Right lobe of liver (tissue), 6 donors: ENCODE measurements around the gene C3orf20. TPM values are rescaled to one million over a fixed set of nuclear protein-coding genes. Genes with fewer than 3 reads are reported as not detected.
"Not testable (repeated sequence)": the region's sequence is repeated elsewhere in the genome, so short reads cannot be mapped to it uniquely, and the experiment has no call there.

Experiments used
- ATAC-seq, 4 donors: fragments of 200-7000 bp; cut with Tn5 transposase; one replicate each; pipeline ENCODE4 v1.9.1; 2020; ENCODE audit warnings: mild to moderate bottlenecking in 4 of 4, moderate library complexity in 4 of 4
- DNase-seq, 3 donors: peaks; one replicate each; pipeline ENCODE4 v3.0.0-alpha.2; 2020
- H3K27ac ChIP-seq, 3 donors: fragments of 200-600 bp; one replicate each; pipeline ENCODE4 v1.8.0; 2022
- H3K27me3 ChIP-seq, 2 donors: fragments of 200-600 bp; one replicate each; pipeline ENCODE4 v1.8.0; 2022
- H3K36me3 ChIP-seq, 4 donors: fragments of 200-600 bp; sonication (generic) in 1 of 4; one replicate each; pipeline versions ENCODE4 v1.5.1 to v1.8.0; 2017 to 2022; ENCODE audit warnings: control low read depth in 1 of 4
- H3K4me1 ChIP-seq, 4 donors: fragments of 200-600 bp; sonication (generic) in 1 of 4; one replicate each; pipeline versions ENCODE4 v1.5.1 to v1.8.0; 2017 to 2022; ENCODE audit warnings: control low read depth in 1 of 4
- H3K4me3 ChIP-seq, 3 donors: fragments of 200-600 bp; one replicate each; pipeline ENCODE4 v1.8.0; 2022
- H3K9me3 ChIP-seq, 4 donors: fragments of 200-600 bp; sonication (generic) in 1 of 4; one replicate each; pipeline versions ENCODE4 v1.5.1 to v1.8.0; 2017 to 2022; ENCODE audit warnings: control low read depth in 1 of 4
- POLR2A ChIP-seq: fragments of 450-650 bp; IDR thresholded peaks from one replicate; pipeline ENCODE4 v1.6.1; 2017; ENCODE audit warnings: antibody characterized with exemption, mild to moderate bottlenecking
- WGBS: methylation state at CpG from one replicate; pipeline ENCODE4 v1.1.6; 2018; ENCODE audit warnings: low coverage, low lambda C conversion rate; ENCODE audit not compliant: insufficient coverage; ENCODE audit errors: missing lambda C conversion rate; 5-methylcytosine and 5-hydroxymethylcytosine counted together
- intact Hi-C, 2 donors: fragments of 100-400 bp; cut with DNase I; formaldehyde crosslinking; loops; one replicate each; pipeline versions ENCODE4 v1.11.2 to v1.14.1; 2022
- total RNA-seq, 6 experiments: library from RNA; depleted of rRNA in 2 of 6; stranded (reverse); fragments of >200 nt in 2 of 6; fragmentation: NEBNext Ultra II Directional in 3 of 6; extraction: Animal tissue kit (Norgen Biotek cat#: 25700) in 3 of 6; gene quantifications; one replicate each; pipeline versions ENCODE4 v1.1.0 to v1.2.4, GENCODE V29; 2016 to 2023
- TF ChIP-seq, protein P1 (sequence below), 4 donors: fragments of 200-600 bp in 3 of 4; fragments of 450-650 bp in 1 of 4; IDR thresholded peaks; one replicate each; pipeline versions ENCODE4 v1.5.1 to v1.8.0; 2016 to 2022; ENCODE audit warnings: antibody characterized with exemption in 4 of 4, mild to moderate bottlenecking in 2 of 4
- donor health status: DM: no; HTN: yes; CAD: no.
- donor health status: DM: no; HTN: no; CAD: no.
- donor health status: DM: no; HTN: no; CAD: no.
- donor health status: DM: no; HTN: yes; CAD: no.
- donor health status: DM: no; HTN: yes; CAD: no.

Gene C3orf20
- total RNA-seq, 6 experiments from 2014 or later = 0.09 to 0.11 TPM; not detected in 4

GRCh38 chr3:14744556-14744955, 69.6 kb downstream of the C3orf20 start:
- 48% methylated on average over 6 of the region's 6 CpGs for WGBS
- intact Hi-C loops = no loop called here
- no peaks in the 10 kb centered on the region for H3K36me3 ChIP-seq
- no peak overlapping the region for H3K27ac ChIP-seq
- no peaks in the 10 kb centered on the region for H3K4me1 ChIP-seq
- no peak for DNase-seq
- H3K27me3 ChIP-seq = no peaks in the 10 kb centered on the region
- ATAC-seq = no peak
- no peaks in the 10 kb centered on the region for H3K9me3 ChIP-seq
- TF ChIP-seq, protein P1, sequence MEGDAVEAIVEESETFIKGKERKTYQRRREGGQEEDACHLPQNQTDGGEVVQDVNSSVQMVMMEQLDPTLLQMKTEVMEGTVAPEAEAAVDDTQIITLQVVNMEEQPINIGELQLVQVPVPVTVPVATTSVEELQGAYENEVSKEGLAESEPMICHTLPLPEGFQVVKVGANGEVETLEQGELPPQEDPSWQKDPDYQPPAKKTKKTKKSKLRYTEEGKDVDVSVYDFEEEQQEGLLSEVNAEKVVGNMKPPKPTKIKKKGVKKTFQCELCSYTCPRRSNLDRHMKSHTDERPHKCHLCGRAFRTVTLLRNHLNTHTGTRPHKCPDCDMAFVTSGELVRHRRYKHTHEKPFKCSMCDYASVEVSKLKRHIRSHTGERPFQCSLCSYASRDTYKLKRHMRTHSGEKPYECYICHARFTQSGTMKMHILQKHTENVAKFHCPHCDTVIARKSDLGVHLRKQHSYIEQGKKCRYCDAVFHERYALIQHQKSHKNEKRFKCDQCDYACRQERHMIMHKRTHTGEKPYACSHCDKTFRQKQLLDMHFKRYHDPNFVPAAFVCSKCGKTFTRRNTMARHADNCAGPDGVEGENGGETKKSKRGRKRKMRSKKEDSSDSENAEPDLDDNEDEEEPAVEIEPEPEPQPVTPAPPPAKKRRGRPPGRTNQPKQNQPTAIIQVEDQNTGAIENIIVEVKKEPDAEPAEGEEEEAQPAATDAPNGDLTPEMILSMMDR (IDR thresholded peaks at IDR 0.05) = no peak
- no peak for TF ChIP-seq POLR2A
- no peak overlapping the region for H3K4me3 ChIP-seq

DNA sequence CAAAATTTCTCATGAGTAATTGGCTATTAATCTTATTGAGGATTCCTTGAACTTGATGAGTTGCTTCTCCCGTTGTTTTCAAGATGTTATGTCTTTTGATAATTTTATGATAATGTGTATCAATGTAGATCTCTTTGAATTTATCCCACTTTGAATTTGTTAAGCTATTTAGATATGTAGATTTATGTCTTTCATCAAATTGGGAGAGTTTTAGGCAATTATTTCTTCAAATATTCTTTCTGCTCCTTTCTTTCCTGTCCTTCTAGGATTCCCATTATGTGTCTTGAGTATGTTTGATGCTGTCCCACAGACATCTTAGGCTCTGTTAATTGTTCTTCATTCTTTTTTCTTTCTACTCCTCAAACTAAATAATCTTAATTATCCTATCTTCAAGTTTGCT, 75.7 kb downstream of the C3orf20 start:
- no peaks in the 10 kb centered on the region for H3K36me3 ChIP-seq
- TF ChIP-seq POLR2A = no peak
- TF ChIP-seq, protein P1 (IDR thresholded peaks at IDR 0.05) = no peak
- WGBS = 82% methylated on average over 1 of the region's 1 CpG
- ATAC-seq = no peak
- no peaks in the 10 kb centered on the region for H3K27me3 ChIP-seq
- no peak overlapping the region for H3K27ac ChIP-seq
- H3K9me3 ChIP-seq = no peaks in the 10 kb centered on the region
- no peaks in the 10 kb centered on the region for H3K4me1 ChIP-seq
- DNase-seq = no peak
- no peak overlapping the region for H3K4me3 ChIP-seq
- intact Hi-C loops = no loop called here

DNA sequence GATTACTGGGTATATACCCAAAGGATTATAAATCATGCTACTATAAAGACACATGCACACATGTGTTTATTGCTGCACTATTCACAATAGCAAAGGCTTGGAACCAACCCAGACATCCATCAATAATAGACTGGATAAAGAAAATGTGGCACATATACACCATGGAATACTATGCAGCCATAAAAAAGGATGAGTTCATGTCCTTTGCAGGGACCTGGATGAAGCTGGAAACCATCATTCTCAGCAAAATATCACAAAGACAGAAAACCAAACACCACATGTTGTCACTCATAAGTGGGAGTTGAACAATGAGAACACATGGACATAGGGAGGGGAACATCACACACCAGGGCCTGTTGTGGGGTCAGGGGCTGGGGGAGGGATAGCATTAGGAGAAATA, 78.0 kb downstream of the C3orf20 start:
- H3K4me3 ChIP-seq, DNase-seq, H3K9me3 ChIP-seq, ATAC-seq, H3K4me1 ChIP-seq, intact Hi-C loops, H3K36me3 ChIP-seq, H3K27ac ChIP-seq, H3K27me3 ChIP-seq: not testable (repeated sequence)

DNA sequence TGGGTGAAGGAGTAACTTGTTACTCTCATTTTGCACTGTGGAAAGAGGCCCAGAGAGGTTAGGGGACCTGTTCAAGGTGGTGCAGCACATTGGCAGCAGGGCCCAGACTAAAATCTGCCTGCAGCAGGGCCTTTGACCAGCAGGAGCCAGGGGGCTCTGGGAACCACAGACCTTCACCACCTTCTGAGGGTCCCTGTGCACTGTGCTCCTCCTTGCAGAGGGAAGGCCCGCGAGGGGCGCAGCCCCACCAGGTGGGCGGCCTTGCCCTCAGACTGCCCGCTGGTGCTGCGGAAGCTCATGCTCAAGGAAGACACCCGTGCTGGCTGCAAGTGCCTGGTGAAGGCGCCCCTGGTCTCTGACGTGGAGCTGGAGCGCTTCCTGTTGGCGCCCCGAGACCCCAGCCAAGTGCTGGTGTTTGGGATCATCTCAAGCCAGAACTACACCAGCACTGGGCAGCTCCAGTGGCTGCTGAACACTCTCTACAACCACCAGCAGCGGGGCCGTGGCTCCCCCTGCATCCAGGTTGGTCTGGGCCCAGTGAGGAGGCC, 82.3 kb downstream of the C3orf20 start:
- Histone ChIP-seq H3K36me3 (no peaks in the 10 kb centered on the region), H3K27me3 (no peaks in the 10 kb centered on the region), H3K27ac (no peak overlapping the region), H3K4me3 (no peak overlapping the region), H3K9me3 (no peaks in the 10 kb centered on the region), H3K4me1 (no peaks in the 10 kb centered on the region)
- intact Hi-C loops = no loop called here
- TF ChIP-seq POLR2A = no peak
- TF ChIP-seq, protein P1 (IDR thresholded peaks at IDR 0.05) = no peak
- 100% methylated on average over 1 of the region's 14 CpGs for WGBS
- DNase-seq = no peak
- no peak for ATAC-seq

GRCh38 chr3:14758297-14758696, 83.4 kb downstream of the C3orf20 start:
- no CpG with 5 or more reads among the region's 4 CpGs for WGBS
- ATAC-seq (no peak), DNase-seq (no peak)
- intact Hi-C loops = no loop called here
- Histone ChIP-seq H3K27ac (no peak overlapping the region), H3K9me3 (no peaks in the 10 kb centered on the region), H3K27me3 (no peaks in the 10 kb centered on the region), H3K4me3 (no peak overlapping the region), H3K36me3 (no peaks in the 10 kb centered on the region), H3K4me1 (no peaks in the 10 kb centered on the region)
- TF ChIP-seq, protein P1 (IDR thresholded peaks at IDR 0.05) = no peak
- TF ChIP-seq POLR2A = no peak
